GM19023 (cell line): ENCODE results near the gene NR6A1.
"Not testable (repeated sequence)": the region's sequence is repeated elsewhere in the genome, so short reads cannot be mapped to it uniquely, and the experiment has no call there.

Source experiments
- ATAC-seq: cut with Tn5 transposase; IDR thresholded peaks from one replicate; pipeline ENCODE4 v1.9.1; 2021; ENCODE audit warnings: mild to moderate bottlenecking, moderate library complexity; ENCODE audit not compliant: unreplicated experiment

NR6A1 gene

GRCh38 chr9:124778575-124779367, 7.7 kb upstream of the NR6A1 start:
- no peak for ATAC-seq

GRCh38 chr9:124776954-124777648, 6.0 kb upstream of the NR6A1 start, which contains the start of gene OLFML2A:
OLFML2A (plus strand) TSS chr9:124777133; CDS start chr9:124777271, 138 bp downstream.
- no peak for ATAC-seq

GRCh38 chr9:124776618-124776953, 5.5 kb upstream of the NR6A1 start:
- ATAC-seq: no peak

GRCh38 chr9:124774129-124774978, 3.2 kb upstream of the NR6A1 start:
- ATAC-seq: no peak

GRCh38 chr9:124773473-124774128, 2.5 kb upstream of the NR6A1 start:
- ATAC-seq: no peak

GRCh38 chr9:124772877-124773276, 1.8 kb upstream of the NR6A1 start:
- not testable (repeated sequence) for ATAC-seq

GRCh38 chr9:124771867-124772679, 962 bp upstream of the NR6A1 start:
- no peak for ATAC-seq

- no peak for ATAC-seq
These were observed 621 bp downstream of the NR6A1 start for GRCh38 chr9:124770359-124771020.

- no peak for ATAC-seq
These were observed 1.4 kb downstream of the NR6A1 start for GRCh38 chr9:124769549-124770358.

- ATAC-seq: no peak
These were observed 2.2 kb downstream of the NR6A1 start for GRCh38 chr9:124768750-124769548.

GRCh38 chr9:124768334-124768733, 2.8 kb downstream of the NR6A1 start:
- no peak for ATAC-seq

GRCh38 chr9:124767821-124768220, 3.3 kb downstream of the NR6A1 start:
- ATAC-seq: no peak

- no peak for ATAC-seq
These were observed 4.1 kb downstream of the NR6A1 start for GRCh38 chr9:124766815-124767554.

- no peak for ATAC-seq
These were observed 4.8 kb downstream of the NR6A1 start for GRCh38 chr9:124766326-124766725.

- no peak for ATAC-seq
These were observed 5.7 kb downstream of the NR6A1 start for GRCh38 chr9:124765439-124765835.

- ATAC-seq: no peak
These were observed 6.2 kb downstream of the NR6A1 start for GRCh38 chr9:124764774-124765438.

- no peak for ATAC-seq
These were observed 8.5 kb downstream of the NR6A1 start for GRCh38 chr9:124762633-124763032.
